ENCODE results near the gene TRPT1.

Gene TRPT1

DNA sequence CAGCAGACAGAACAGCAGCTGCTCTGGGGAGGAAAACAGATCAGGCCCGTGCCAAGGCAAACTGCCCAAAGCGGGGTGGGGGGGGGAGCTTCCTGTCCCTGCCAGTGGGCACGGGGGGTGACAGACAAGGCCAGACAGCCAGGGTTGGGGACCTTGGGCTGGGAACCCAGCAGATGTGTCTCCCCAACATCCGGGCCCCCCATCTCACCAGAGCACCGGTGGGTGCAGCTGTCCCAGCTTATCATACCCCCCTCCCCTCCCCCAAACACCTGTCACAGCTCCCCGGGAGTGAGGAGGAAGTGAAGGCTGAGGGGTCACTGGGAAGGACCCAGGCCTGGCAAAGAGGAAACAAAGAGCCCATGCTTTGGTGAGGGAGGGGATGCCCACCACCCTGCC, 19.4 kb upstream of the TRPT1 start:
- peak; percentile 52 for DNase-seq (ENCODE audit: low spot score)

DNA sequence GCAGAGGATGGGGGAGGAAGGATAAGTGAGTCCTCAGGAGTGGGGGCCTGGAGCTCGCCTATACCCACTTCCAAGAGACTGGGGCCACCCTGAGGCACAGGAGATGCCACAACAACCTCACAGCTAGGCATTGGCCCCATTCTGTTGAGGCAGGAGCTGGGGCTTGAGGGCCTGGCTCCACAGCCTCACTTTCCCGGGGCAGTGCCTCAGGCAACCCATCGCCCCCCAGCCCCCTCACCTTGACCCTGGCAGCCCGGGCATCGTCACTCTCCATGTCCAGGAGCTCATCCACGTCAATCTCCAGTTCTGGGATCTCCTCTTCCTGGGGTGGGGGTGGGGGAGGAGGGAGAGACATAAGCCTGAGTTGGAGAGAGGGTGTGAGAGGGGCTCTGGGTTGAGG, 19.0 kb upstream of the TRPT1 start:
- no peak for DNase-seq (ENCODE audit: low spot score)

DNA sequence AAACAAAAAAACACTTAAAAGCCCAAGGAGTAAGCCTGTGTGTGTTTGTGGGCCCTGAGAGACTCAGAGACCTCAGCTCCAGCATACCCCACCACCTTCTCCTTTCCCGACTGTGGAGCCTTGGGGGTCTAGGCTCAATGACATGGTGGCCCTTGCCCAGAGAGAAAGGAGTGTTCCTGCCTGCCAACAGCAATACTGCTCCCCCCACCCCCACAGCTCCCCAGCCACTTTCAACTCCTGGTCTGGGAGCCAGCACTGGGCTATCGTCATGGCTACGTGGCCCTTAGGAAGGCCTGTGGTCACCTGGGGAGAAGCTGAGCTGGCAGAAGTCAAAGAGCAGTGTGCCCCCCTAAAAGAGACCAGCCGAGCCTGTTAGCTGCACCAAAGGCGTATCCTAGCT, 18.1 kb upstream of the TRPT1 start:
- no peak for DNase-seq (ENCODE audit: low spot score)

DNA sequence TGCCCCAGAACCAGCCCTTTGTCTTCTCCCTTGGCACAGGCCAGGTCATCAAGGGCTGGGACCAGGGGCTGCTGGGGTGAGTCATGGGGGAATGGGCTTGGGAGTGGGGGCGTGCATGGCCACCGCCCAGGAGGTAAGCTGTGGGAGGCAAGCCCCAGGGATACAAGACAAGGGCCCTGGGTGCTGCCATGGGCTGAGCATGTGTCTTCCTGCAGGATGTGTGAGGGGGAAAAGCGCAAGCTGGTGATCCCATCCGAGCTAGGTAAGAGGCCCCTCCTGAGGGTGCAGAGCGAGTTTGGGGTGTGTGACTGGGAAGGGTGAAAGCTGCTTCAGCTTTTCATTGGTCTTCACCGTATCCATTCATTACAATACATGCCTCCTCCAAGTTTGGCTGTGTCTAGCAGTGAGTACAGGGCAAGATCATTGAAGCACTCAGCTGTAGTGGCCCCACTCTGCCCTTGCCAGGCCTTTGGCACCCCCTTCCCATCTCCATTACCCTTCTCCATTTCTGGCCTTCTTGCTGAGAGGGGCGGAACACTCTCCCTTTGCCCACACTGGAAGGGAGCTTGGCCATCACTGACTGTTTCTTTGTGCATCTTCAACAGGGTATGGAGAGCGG, 17.4 kb upstream of the TRPT1 start:
- no peak for DNase-seq (ENCODE audit: low spot score)

DNA sequence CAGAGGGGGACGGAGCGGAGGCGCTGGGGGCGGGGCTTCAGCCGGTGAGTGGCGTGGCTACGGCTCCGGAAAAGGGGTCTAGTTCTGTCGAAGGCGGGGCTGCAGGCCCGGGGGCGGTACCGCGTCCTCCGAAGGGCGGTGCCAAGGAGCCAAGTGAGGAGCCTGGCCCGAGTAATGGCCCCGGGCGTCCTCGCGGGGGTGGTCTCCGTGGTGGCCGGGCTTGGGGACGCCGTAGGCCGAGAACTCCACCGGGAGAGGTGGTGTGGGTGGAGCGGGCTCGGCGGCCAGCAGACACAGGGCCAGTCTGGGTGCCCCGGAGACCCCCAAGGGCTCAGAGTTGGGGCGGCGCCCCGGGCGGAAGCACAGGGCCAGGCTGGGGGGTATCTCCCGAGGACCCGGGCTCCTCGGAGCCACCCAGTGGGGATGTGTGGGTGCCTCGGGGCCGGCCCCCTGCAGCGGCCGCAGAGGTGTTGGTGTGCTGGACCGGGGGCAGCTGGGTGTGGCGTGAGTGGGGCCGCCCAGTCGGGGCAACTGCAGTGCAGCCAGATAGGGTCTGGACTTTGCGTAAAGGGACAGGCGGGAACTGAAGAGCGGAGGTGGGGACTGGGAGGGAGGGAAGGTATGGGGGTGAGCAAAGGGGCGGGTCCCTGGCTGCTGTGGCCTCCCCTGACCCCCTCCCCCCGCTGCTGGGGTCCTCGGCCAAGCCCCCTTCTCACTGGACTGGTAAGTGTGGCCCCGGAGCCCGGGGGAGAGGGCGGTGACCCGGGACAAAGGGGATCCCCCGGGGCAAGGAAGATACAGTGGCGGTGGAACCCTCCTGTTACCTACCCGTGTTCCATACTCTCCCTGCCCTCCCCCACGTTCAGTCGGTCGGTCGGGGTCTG, 15.7 kb upstream of the TRPT1 start:
- no peak for DNase-seq (ENCODE audit: low spot score)

DNA sequence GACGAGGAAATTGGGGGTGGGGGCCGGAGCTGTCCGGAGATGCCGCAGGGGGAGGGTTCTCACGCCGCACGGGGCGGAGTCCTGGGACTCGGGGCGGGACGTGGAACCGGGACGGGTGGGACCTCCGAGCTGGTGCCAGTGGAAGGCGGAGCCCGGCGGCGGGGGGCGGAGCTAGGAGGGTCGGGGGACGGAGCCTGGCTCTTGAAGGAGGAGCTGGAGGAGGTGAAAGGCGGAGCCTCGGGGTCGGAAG, 15.2 kb upstream of the TRPT1 start:
- DNase-seq (ENCODE audit: low spot score): peak; percentile 99

DNA sequence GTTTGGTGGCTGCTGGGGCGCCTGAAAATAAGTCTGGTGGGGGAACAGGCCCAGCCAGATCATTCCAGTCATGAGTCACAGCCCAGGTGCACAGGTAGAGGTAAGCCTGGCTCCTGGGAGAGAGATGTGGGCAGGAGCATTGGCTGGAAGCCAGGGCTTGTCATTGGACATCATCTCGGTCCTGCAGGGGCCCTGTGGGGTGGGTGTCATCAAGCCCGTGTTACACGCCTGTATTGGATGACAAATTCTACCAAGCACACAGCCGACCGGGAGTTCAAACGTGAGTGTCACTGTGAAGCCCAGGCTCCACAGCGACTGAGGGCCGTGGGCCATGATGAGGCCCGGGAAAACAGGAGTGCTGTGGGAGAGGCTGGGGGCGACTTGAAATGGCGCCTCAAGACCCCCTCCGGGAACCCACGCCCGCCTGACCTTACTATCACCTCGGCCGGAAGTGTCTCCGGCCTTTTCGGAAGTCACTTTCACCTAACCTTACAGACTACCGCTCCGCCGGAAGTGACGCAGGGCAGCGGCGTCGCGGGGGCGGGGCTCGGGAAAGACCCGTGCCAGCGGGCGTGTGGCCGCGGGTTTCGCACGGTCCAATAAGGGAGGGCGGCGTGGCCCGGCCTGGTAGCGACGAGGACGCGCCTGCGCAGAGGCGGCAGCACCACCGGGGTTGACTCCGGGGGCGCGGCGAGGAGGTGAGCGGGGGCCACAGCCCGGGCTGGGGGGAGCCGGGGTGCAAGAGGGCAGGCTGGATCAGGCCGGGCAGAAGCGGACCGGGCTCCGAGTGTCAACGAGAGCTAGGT, 14.7 kb upstream of the TRPT1 start, which contains the start of gene FKBP2:
Gene FKBP2 (plus strand): TSS at position 661 of the 806 bp plus-strand sequence. CDS start 1,293 bp downstream, outside the sequence.
- DNase-seq (ENCODE audit: low spot score): peak; percentile 98

- DNase-seq (ENCODE audit: low spot score): no peak
These were observed 13.9 kb upstream of the TRPT1 start for GRCh38 chr11:64239662-64240434.

- DNase-seq (ENCODE audit: low spot score): no peak
These were observed 13.0 kb upstream of the TRPT1 start for GRCh38 chr11:64238999-64239398.

DNA sequence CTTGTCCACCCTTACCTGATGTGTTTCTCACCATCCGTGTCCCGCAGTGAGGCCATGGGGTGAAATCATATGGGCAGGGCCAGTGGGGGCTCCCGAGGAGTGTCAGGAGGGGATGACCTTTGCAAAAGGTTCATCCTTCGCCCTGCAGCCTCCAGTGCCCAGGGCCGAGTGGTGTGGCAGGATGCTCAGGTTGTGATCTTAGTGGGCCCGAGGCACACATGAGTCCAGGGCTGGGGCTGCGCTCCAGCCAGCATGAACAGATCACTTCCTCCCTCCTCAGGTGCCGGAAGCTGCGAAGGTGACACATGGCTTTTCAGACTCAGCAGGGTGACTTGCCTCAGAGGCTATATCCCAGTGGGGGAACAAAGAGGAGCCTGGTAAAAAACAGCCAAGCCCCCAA, 12.1 kb upstream of the TRPT1 start:
- no peak for DNase-seq (ENCODE audit: low spot score)

DNA sequence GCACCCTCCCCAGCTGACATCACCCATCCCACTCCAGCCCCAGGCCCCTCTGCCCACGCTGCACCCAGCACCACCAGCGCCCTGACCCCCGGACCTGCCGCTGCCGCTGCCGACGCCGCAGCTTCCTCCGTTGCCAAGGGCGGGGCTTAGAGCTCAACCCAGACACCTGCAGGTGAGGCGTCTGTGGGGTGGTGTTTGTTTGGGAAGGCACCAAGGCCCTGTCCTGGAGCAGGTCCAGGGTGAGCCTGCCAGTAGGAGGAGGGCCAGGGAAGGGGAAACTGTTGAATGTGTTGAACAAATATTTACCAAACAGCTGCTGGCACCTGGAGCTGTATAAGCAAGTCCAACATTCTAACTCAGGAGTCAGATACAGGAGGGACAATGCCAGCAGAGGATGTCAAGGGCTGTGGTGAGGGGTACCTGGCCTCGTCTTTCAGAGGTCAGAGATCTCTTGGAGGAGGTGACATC, 11.5 kb upstream of the TRPT1 start:
- DNase-seq (ENCODE audit: low spot score): no peak

GRCh38 chr11:64235437-64236161, 9.6 kb upstream of the TRPT1 start:
- no peak for DNase-seq (ENCODE audit: low spot score)

- peak; percentile 36 for DNase-seq (ENCODE audit: low spot score)
These were observed 8.8 kb upstream of the TRPT1 start for GRCh38 chr11:64234647-64235379.

GRCh38 chr11:64233913-64234586, 8.1 kb upstream of the TRPT1 start, which contains the start of gene VEGFB:
Gene VEGFB, plus strand, starts transcription at chr11:64234584. Its CDS starts 250 bp downstream, at chr11:64234834.
- DNase-seq (ENCODE audit: low spot score): peak; percentile 74

DNA sequence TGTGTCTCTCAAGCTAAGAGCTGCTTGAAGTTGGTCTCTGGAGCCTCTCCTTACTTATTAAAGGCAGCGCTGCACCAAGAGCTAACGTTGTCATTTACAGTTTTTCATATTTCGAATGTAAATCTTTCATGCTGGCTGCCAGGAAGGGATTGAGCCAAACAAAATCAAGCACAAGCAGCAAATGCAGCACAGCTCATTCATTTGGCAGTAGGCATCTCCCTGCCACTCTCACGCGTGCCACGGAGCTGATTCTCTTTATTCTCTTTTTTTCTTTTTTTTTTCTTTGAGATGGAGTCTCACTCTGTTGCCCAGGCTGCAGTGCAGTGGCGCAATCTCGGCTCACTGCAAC, 7.0 kb upstream of the TRPT1 start:
- no peak for DNase-seq (ENCODE audit: low spot score)

DNA sequence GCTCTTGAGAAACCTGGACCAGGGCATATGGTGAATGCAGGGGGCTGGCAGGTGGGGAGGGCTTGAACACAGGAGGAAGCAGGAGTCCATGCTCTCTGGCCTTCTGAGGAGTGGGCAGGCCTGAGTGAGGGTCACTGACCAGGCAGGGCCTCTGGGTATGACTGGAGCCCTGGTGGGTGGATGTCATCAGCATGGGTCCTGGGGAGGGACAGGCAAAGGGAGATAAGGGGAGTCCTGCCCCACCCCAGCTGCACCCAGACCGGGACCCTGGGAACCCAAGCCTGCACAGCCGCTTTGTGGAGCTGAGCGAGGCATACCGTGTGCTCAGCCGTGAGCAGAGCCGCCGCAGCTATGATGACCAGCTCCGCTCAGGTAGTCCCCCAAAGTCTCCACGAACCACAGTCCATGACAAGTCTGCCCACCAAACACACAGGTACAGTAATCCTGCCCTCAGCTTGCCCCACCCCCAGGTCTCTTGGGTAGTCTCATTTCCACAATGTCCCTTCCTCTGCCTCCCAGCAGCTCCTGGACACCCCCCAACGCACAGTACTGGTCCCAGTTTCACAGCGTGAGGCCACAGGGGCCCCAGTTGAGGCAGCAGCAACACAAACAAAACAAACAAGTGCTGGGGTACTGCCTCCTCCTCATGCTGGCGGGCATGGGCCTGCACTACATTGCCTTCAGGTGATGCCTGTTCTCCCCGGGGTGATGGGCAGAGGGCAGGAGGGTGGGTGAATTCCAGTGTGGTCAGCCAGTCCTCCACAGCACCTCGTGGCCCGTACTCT, 6.4 kb upstream of the TRPT1 start:
- DNase-seq (ENCODE audit: low spot score): no peak

- no peak for DNase-seq (ENCODE audit: low spot score)
These were observed 5.6 kb upstream of the TRPT1 start for GRCh38 chr11:64231546-64231945.

- DNase-seq (ENCODE audit: low spot score): no peak
These were observed 5.0 kb upstream of the TRPT1 start for GRCh38 chr11:64230985-64231365.

All from CD4-positive, alpha-beta T cell treated with Interleukin-15 for 4 hours (primary cell).